DOHH2 (cell line): ENCODE data around the gene KCNIP3.

Experiments used
- H3F3A ChIP-seq: fragments of 200-600 bp; sonication (generic), shearing (Covaris generic); 2 replicates; pipeline ENCODE4 v1.6.0; 2016; ENCODE audit warnings: antibody characterized with exemption, mild to moderate bottlenecking; ENCODE audit not compliant: control insufficient read depth, insufficient read depth
- H3K27ac ChIP-seq: fragments of 200-600 bp; sonication (generic); 2 replicates; pipeline ENCODE4 v1.5.1; 2014; ENCODE audit warnings: low read depth, mild to moderate bottlenecking, low read length, moderate library complexity
- H3K27me3 ChIP-seq: fragments of 200-600 bp; sonication (generic); 2 replicates; pipeline ENCODE4 v1.6.1; 2014; ENCODE audit warnings: mild to moderate bottlenecking, low read length, mixed read lengths; ENCODE audit not compliant: control insufficient read depth
- H3K36me3 ChIP-seq: fragments of 200-600 bp; sonication (generic); 2 replicates; pipeline ENCODE4 v1.6.1; 2014; ENCODE audit warnings: mild to moderate bottlenecking, low read length, moderate library complexity, mixed read lengths; ENCODE audit not compliant: control insufficient read depth
- H3K4me1 ChIP-seq: fragments of 200-600 bp; sonication (generic); 2 replicates; pipeline ENCODE4 v1.6.1; 2014; ENCODE audit warnings: mild to moderate bottlenecking, low read length, mixed read lengths; ENCODE audit not compliant: control insufficient read depth
- H3K4me2 ChIP-seq: fragments of 200-600 bp; sonication (generic); 2 replicates; pipeline ENCODE4 v1.6.0; 2014; ENCODE audit warnings: mild to moderate bottlenecking, low read length, moderate library complexity
- H3K4me3 ChIP-seq: fragments of 200-600 bp; sonication (generic); 2 replicates; pipeline ENCODE4 v1.5.1; 2014; ENCODE audit warnings: mild to moderate bottlenecking, low read length, mixed read lengths
- H3K79me2 ChIP-seq: fragments of 200-600 bp; sonication (generic); 2 replicates; pipeline ENCODE4 v1.6.1; 2014; ENCODE audit warnings: mild to moderate bottlenecking, low read length, mixed read lengths; ENCODE audit not compliant: control insufficient read depth
- H3K9me2 ChIP-seq: fragments of 200-600 bp; sonication (generic); replicated peaks from 2 replicates; pipeline ENCODE4 v1.6.1; 2014; ENCODE audit warnings: mild to moderate bottlenecking, low read length, mixed read lengths; ENCODE audit not compliant: control insufficient read depth
- H3K9me3 ChIP-seq: fragments of 200-600 bp; sonication (generic); 2 replicates; pipeline ENCODE4 v1.6.1; 2014; ENCODE audit warnings: antibody characterized with exemption, low read length, mixed read lengths; ENCODE audit not compliant: control insufficient read depth, insufficient read depth
- H4K20me1 ChIP-seq: fragments of 200-600 bp; sonication (generic); 2 replicates; pipeline ENCODE4 v1.6.0; 2014; ENCODE audit warnings: low read depth, mild to moderate bottlenecking, antibody characterized with exemption, low read length, moderate library complexity; ENCODE audit not compliant: control insufficient read depth, insufficient read depth
- EZH2phosphoT487 ChIP-seq: fragments of 200-600 bp; sonication (generic); IDR thresholded peaks from 2 replicates; pipeline ENCODE4 v1.6.1; 2017; ENCODE audit warnings: borderline replicate concordance, mild to moderate bottlenecking, antibody characterized with exemption, low read length, moderate library complexity, mixed read lengths
- TF ChIP-seq, protein P1 (sequence below): fragments of 200-600 bp; sonication (generic); IDR thresholded peaks from one replicate; pipeline ENCODE4 v1.5.1; 2014; ENCODE audit warnings: antibody characterized with exemption, mild to moderate bottlenecking, low read depth, low read length; ENCODE audit not compliant: poor library complexity, severe bottlenecking

KCNIP3 gene

GRCh38 chr2:95356821-95357700 is 59.9 kb downstream of the KCNIP3 start:
- H3K27me3 ChIP-seq, result no peaks in the 10 kb centered on the region

DNA sequence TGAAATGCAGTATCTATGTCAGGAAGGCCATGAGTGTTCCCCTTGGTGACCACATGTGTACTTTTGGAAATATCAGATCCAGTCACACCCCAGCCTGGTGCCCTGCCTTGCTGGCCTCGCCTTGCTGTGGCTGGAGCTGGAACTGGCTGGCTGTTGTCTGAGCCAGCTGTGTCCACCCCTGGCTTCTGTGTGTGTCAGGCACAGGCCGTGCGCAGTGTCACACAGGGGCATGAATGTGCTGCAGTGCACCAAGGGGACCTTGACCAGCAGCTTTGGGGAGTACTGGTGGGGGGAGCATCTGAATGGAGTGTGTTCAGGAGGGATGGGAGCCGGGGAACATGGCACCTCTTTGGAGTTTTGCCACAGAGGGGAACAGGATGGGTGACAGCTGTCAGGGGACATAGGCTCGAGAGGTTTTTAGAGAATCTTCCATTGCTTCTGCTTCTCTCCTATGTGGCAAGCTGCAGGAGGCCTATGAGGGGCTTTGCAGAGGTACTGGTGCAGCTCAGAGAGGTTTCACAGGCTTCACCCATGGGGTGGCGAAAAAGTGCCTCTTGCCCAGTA is 60.7 kb downstream of the KCNIP3 start:
- no peak for TF ChIP-seq EZH2phosphoT487
- TF ChIP-seq, protein P1, sequence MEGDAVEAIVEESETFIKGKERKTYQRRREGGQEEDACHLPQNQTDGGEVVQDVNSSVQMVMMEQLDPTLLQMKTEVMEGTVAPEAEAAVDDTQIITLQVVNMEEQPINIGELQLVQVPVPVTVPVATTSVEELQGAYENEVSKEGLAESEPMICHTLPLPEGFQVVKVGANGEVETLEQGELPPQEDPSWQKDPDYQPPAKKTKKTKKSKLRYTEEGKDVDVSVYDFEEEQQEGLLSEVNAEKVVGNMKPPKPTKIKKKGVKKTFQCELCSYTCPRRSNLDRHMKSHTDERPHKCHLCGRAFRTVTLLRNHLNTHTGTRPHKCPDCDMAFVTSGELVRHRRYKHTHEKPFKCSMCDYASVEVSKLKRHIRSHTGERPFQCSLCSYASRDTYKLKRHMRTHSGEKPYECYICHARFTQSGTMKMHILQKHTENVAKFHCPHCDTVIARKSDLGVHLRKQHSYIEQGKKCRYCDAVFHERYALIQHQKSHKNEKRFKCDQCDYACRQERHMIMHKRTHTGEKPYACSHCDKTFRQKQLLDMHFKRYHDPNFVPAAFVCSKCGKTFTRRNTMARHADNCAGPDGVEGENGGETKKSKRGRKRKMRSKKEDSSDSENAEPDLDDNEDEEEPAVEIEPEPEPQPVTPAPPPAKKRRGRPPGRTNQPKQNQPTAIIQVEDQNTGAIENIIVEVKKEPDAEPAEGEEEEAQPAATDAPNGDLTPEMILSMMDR, result no peak
- H4K20me1 ChIP-seq, result no peaks in the 10 kb centered on the region
- H3K4me2 ChIP-seq, result no peak overlapping the region

More at GRCh38 chr2:95356821-95357700, 59.9 kb downstream of the KCNIP3 start:
- Histone ChIP-seq H3K27ac (no peak overlapping the region), H3K4me1 (no peaks in the 10 kb centered on the region), H3K79me2 (no peaks in the 10 kb centered on the region), H3K36me3 (no peaks in the 10 kb centered on the region), H3K9me2 (no peaks in the 10 kb centered on the region), H3K9me3 (no peaks in the 10 kb centered on the region), H3F3A (no peaks in the 10 kb centered on the region), H3K4me3 (no peak overlapping the region), H4K20me1 (no peaks in the 10 kb centered on the region), H3K4me2 (no peak overlapping the region)
- TF ChIP-seq, protein P1, result no peak
- no peak for TF ChIP-seq EZH2phosphoT487

DNA sequence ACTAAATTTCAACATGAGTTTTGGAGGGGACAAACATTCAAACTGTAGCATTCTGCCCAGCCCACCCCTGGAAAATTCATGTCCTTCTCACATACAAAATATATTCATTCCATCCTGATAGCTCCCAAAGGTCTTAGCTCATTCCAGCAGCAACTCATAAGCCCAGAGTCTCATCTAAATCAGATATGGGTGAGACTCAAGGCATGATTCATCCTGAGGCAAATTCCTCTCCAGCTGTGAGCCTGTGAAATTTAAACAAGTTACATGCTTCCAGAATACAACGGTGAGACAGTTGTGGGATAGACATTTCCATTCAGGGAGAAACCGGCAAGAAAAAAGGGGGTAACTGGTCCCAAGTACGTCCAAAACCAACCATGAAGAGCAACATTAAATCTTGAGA is 61.9 kb downstream of the KCNIP3 start:
- TF ChIP-seq, protein P1, result no peak
- no peak for TF ChIP-seq EZH2phosphoT487
- Histone ChIP-seq H3F3A (no peaks in the 10 kb centered on the region), H3K4me1 (no peaks in the 10 kb centered on the region), H3K27ac (no peak overlapping the region), H3K27me3 (no peaks in the 10 kb centered on the region), H3K4me3 (no peak overlapping the region), H3K79me2 (no peaks in the 10 kb centered on the region), H3K9me2 (no peaks in the 10 kb centered on the region), H3K4me2 (no peak overlapping the region), H3K9me3 (no peaks in the 10 kb centered on the region), H4K20me1 (no peaks in the 10 kb centered on the region), H3K36me3 (no peaks in the 10 kb centered on the region)

More for the DNA sequence above, 60.7 kb downstream of the KCNIP3 start:
- no peaks in the 10 kb centered on the region for H3K27me3 ChIP-seq
- H3F3A ChIP-seq, result no peaks in the 10 kb centered on the region
- no peaks in the 10 kb centered on the region for H3K9me3 ChIP-seq
- H3K27ac ChIP-seq, result no peak overlapping the region
- no peaks in the 10 kb centered on the region for H3K9me2 ChIP-seq
- no peaks in the 10 kb centered on the region for H3K79me2 ChIP-seq
- H3K4me3 ChIP-seq, result no peak overlapping the region
- no peaks in the 10 kb centered on the region for H3K36me3 ChIP-seq
- H3K4me1 ChIP-seq, result no peaks in the 10 kb centered on the region
